ENCODE measurements around the gene SLC15A5.

- no peak for TF ChIP-seq EZH2 (optimal IDR thresholded peaks at IDR 0.05; ENCODE audit: low read depth, low read length)
- TF ChIP-seq CTCF (IDR thresholded peaks at IDR 0.05; ENCODE audit: low read length) = no peak
- no peak for TF ChIP-seq EZH2phosphoT487 (IDR thresholded peaks at IDR 0.05; ENCODE audit: low read length)
Measured at GRCh38 chr12:16211731-16212130, 65.8 kb downstream of the SLC15A5 start.

Data from MM.1S (cell line).